Heart left ventricle (tissue), 13 donors: ENCODE measurements around the gene AFG3L2.

Experiments used
- CTCF ChIP-seq, 12 donors: fragments of 200-600 bp; sonication (generic) in 4 of 12; IDR thresholded peaks; one replicate each; pipeline versions ENCODE4 v1.5.0 to v1.8.0; 2018 to 2022; ENCODE audit warnings: antibody characterized with exemption in 12 of 12, mild to moderate bottlenecking in 5 of 12
- POLR2A ChIP-seq, 2 donors: fragments of 450-650 bp; IDR thresholded peaks; one replicate each; pipeline ENCODE4 v1.6.1; 2017; ENCODE audit warnings: antibody characterized with exemption in 2 of 2, mild to moderate bottlenecking in 2 of 2, moderate library complexity in 2 of 2
- donor health status: ischemic (EF 13 %, LVEDD 7.1; RV severe dilation, severe dysfunction).
- donor health status: DM: no; HTN: yes; CAD: no.
- donor health status: DM: no; HTN: no; CAD: no.
- donor health status: ischemic (EF 25% LVEDD 6.9; RV normal size, moderate dysfunction).
- donor health status: ischemic (EF 25% LVEDD 5.7; RV mildly dilated, moderate dysfunction).
- donor health status: ischemic (EF 35%, LVEDD 5.7; RV mildly dilated, moderate dysfunction).
- donor health status: nonischemic (EF 11% LVEDD 7.7; RV severe dilation, severe dysfunction).
- donor health status: DM: yes; HTN: yes; CAD: no.
- donor health status: PGD.
- donor health status: ischemic (EF 29% LVEDD 5.4; RV normal size, mild dysfunction).
- donor health status: nonischemic (EF 23%, LVEDD 6.1; RV moderate dilation, normal function).

DNA sequence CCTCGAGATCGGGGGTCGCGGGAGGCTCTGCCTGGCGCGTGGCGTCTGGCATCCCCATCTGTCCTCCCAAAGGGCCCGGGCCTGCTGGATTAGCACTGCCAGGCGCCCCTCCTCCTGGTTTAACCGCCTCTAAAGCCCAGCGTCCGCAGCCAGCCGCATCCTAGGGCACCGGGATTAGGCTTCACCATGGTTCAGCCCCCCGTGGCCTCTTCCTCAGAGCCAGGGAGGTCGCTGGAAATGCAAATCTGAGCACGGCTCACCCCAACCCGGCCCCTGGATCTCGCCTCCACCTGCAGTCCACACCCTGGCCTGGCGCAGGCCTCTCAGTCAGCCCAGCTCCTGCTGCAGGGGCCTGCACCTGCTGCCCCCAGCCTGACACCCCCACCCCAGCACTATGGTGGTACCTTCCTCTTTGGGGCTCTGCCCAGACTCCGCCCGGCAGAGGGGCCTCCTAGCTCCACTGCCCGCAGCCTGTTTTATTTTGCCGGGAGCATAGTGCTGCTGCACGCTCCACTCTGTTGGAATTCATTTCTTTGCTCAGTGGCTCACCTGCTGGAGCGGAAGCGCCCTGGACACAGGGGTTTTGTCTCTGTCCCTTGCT, 43.9 kb upstream of the AFG3L2 start:
- no peak for TF ChIP-seq CTCF (IDR thresholded peaks at IDR 0.05)
- TF ChIP-seq POLR2A (IDR thresholded peaks at IDR 0.05) = no peak
